Germinal center (tissue), 1 donor: Measurements from ENCODE around the gene SND1.

Source experiments
- DNase-seq: peaks from one replicate; pipeline ENCODE4 v3.0.0; 2012; ENCODE audit warnings: mixed read lengths, low spot score

SND1 gene

DNA sequence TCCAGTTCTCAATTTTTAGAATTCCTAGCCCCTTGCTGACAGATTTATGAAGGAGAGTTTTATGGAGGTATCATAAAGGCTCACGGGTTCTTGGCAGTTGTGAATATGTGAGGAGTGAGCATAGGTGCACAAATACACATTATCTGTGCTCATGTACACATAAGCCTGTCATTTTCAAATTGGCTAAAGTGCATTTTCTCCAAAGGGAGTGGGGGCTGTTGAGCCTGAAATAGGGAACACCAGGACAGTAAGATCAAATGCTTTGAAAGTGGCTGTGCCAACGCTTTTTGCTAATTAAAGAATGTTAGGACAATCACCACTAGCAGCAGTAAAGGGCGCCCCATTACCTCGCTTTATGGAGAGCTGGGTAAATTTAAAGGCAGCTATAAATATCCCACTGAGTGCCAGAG, 387.6 kb downstream of the SND1 start:
- DNase-seq, result no peak

DNA sequence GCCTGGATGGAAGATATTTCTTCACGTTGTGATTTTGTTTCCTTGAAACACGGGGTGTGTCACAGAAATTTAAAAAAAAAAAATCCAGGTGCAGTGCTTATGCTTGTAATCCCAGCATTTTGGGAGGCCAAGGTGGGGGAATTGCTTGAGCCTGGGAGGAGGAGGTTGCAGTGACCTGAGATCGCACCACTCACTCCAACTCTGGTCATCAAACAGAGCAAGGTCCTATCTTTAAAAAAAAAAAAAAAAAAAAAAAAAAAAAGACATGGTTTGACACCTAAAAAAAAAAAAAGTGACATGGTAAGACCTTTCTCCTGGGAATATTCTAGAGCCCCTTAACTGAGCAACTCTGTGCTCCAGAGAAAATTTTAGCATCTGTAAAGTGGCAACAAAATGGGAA, 388.2 kb downstream of the SND1 start:
- no peak for DNase-seq

DNA sequence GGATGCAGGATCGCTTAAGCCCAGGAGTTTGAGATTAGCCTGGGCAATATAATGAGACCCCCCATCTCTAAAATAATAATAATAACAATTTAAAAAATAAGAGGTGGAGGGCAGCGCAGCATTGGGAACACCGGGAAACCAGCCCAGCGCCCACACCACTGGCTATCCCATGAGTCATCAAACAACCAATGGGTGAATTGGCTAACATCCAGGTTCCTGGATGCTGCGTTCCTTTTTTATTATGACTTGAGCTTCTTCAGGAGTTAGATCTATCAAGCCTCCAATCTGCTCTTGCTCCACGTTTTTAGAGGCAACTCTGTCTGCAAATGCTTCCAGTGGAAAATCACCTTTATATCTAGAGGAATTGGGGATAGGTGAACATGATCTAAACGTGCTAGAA, 389.2 kb downstream of the SND1 start:
- DNase-seq, result no peak

DNA sequence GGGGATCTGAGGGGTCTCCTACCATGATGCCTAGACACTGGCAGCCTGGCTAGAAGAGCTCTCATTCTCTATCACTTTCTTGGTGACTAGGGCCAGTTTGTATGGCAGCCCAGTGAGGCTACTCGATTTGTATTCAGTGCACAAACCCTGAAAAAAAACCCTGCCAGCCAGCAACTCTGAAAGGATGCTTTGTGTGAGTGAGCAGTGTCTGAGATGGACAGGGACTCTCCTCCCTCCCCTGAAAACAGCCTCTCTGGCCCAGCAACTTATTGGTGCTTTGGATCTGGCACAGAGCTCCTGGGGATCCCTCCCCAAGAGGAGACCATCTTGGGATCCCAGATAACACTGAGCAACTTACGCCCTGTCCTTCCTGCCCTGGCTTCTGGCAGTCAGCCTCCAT, 390.0 kb downstream of the SND1 start:
- DNase-seq, result no peak

DNA sequence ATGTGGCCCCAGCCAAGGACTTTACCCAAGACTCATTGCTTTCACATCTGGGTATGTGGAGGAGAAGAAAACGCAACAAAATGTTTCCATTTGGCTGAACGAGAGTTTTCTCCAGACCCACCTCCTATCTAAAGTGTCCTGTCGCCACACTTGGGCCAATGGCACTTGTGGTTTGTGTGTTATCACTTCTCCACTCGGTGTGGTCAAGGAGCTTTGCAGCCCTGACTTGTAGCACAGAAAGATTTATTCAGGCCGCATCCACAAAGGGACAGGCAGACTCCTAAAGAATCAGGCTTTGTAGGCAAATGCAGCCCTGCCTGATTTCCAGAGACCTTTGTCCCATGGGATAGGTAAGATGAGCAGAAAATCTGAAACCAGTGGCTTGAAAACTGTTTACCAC, 392.1 kb downstream of the SND1 start:
- no peak for DNase-seq

DNA sequence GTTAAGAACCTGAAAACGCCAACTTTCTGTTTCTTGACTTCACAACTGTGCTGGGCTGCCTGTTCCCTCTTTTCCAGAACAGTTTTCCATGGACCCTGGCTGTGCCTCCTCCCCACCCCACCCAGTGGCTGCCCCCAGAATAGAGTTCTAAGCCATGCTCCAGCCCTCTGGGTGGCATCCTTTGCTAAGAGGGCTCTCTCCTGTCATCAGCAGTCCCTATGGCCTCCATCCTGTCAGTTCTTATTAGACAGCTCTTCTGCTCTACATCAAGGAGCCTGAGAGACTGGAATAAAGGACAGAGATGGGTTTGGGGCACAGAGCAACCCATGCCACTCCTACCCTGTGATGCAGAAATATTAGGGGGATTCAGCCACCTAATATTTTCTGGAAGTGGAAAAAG, 393.2 kb downstream of the SND1 start:
- no peak for DNase-seq

DNA sequence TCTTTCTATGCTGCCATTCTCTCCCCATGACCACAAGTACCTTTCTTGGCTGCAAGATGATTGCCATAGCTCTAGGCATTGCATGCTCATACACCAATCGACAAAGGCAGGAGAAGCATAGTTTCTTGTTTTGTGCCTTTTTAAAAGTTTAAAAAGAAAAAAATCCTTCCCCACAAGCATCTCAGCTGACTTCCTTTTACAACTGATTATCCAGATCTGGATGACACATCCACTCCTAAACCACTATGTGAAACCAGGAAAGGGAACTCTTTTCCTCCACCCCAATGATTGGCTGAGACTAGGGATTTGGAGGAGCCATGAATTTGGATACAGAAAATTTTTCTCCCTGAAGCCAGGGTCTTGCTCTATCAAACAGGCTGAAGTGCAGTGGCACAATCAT, 393.8 kb downstream of the SND1 start:
- no peak for DNase-seq

DNA sequence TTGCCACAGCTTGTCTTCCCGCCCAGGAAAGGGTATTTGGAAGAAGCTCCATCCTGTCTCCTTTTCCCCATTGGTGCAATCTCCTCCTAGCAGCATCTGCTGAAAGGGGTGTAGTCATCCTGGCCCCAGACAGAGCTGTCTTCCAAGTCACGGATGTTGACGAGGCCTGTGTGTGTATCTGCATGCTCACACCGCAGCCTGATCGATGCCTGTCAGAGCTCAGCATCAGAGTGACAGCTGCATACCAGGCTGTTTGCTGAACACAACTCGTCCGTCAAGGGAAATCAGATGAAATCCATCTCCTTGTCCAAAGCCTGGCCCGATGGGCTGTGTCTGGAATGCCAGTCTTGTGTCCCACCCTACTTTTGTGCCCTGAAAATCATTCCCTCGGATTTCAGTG, 400.4 kb downstream of the SND1 start:
- no peak for DNase-seq

DNA sequence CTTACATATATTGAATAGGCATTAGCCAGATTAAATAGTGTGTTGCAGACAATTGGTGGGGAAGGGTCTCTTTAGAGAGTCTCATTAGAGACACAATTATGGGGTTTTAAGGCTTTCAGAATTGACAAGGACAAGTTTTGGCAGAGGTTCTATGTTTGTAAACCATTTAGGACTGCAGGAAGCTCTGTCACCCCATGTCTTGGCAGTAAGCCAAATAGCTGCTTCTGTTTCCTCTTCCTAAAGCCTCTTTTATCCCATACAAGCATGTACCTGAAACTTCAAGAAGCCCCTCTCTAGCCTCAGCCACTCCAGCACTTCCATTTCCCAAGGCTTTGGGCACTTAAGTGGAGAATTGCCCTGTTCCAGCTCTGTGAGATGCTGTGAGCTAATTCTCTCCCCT, 401.0 kb downstream of the SND1 start:
- DNase-seq, result no peak

DNA sequence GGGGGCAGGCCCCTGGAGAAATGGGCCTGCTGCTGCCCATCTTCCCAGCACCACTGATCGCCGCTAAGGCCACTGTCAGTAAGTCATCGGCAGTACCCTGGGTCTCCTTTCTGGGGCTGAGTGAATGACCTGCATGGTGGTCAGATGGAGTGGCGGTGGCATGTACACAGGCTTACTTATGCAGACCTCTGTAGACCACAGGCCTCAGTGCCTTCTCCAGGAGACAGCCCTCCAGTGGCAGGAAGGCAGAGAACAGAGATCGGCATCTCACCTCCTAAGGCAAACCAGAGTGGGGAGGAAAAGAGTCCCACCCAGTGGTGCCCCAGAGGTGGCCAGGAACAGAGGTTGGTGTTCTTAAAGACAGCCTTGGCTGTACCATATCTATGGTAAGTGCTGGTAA, 402.0 kb downstream of the SND1 start:
- no peak for DNase-seq

DNA sequence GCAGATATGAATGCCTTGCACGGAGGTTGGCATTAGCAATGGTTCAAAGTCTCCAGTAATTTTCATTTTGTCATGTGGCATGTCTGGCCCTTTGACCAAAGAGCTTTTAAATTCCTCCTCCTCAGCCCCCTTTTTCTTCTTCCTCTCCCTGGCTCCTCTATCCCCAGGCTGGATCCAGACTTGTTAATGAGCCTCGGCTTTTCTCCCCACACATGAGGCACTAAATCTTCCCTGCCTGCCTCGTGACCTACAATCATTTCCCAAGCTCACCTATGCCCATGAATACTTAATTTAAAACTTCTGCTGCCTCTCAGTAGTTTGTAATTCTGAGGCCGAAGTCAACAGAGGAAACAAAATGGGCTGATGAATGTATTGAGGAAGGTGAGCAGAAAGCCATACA, 402.5 kb downstream of the SND1 start:
- no peak for DNase-seq

DNA sequence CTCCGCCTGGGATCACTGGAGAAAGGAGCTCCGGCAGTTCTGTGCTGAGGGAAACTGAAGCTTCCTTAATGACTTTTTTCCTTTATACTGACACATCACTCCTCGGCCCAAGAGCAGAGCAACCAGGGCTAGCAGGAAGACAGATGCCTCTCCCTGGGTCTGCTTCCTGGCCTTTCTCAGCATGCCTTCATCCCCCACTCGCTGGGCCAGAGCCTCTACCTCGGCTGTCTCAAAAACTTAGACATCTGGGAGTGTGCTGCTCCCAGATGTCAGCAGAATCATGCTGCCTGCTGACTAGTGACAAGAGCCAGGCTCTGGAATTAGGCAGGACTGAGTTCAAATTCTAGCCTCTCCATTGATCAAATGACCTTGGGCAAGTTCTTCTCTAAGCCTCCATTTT, 403.6 kb downstream of the SND1 start:
- DNase-seq, result no peak

DNA sequence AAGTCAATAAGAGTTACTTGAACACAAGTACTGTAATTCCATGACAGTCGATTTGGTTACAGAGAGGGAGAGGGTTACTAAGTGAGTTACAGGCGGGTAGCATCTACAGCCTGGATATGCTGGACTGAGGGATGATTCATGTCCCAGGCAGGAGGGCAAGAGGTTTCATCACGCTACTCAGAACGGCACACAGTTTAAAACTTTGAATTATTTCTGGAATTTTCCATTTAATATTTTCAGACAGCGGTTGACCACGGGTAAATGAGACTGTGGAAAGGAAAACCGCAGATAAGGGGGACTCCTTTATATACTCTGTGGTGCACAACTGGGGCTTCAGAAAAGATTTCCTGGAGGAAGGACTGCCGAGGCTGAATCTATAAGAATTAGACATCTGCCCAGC, 404.9 kb downstream of the SND1 start:
- no peak for DNase-seq

DNA sequence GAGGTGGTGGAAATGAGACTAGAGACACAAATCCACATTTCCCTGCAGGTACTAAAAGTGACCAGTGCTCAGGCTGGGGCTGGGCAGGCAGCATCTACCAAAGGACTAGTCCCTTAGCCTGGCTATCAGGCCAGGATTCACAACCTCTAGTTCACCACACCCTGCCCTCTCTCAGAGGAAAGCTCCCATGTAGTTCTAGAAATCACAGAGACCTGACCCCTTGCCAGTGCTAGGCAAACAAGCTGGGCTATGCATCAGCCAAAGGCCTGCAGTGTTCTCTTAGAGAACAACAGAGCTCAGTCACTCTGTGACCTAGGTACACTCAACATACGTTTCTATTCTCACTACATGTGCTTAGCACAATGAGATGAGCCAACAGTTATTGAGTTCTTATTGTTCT, 405.9 kb downstream of the SND1 start:
- no peak for DNase-seq

DNA sequence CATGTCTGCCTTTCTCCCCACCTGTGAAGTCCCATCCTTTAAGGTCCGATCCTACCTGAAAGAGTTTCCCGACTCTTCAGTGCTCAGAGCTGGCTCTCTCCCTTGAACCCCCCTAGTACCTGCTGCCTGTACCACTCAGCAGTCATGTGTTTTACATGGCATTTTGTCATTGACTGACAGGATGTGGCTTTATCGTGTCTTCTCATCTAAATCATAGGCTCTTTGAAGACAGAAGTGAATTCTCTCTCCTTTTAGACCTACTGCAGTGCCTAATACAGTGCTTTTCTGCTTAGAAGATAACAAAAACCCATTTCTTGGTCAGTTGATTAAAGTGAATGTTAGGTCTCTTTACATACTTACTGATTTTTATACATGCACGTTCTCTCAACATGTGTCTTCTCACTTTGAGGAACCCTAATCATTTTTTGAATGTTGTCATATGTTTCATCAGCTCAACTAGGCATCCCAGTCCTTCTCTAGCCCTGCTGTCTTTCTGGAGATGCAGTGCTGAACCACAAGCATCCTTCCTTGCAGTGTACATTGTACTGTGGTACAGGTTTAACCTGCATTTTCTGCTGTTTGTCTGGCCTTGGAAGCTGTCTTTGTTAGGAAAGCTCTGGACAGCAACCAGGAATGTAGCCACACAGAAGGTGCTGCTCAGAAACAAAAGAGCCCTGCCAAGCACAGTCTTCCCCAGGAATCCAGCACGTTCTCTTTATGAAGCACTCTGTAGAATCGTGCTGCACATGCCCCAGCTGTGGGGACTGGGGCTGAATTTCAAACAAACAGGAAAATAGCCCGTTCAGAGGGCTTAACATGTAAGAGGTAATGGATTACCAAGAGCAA, 407.4 kb downstream of the SND1 start:
- no peak for DNase-seq

DNA sequence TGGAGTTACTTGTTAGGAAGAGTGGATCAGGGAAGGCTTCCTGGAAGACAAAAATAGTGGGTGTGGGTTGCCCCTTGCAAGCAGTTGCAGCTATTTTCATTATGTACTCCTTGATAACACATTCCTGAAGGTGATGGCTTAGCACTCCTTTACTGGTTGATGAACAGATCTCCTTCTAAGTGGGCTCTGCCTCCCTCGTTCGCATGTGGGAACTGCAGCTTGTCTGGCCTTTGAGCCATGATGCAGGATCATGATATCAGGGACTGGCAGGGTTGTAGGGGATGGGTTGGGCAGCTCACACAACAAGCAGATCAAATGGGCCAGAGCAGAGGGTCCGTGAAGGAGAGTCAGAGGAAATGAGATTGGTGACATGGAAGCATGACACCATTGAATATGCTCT, 408.0 kb downstream of the SND1 start:
- DNase-seq, result no peak

DNA sequence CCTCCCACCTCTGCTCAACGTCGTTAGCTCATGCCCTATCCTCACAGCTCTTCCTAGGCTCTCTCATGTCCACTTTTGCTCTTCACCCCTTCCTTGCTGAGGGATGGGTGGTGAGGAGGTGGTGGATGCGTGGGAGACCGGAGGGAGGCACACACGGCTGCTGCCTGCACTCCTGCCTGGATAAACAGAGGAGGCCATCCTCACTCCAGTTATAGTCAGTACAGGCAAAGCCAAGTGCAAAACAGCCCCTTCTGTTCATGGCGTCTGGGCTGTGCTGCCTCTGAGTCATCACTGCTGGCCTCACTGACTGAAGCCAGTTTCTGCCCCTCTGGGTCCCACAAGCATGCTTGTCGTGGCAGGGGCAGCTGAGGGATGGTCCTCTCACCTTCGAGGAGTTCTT, 411.1 kb downstream of the SND1 start:
- DNase-seq, result no peak

DNA sequence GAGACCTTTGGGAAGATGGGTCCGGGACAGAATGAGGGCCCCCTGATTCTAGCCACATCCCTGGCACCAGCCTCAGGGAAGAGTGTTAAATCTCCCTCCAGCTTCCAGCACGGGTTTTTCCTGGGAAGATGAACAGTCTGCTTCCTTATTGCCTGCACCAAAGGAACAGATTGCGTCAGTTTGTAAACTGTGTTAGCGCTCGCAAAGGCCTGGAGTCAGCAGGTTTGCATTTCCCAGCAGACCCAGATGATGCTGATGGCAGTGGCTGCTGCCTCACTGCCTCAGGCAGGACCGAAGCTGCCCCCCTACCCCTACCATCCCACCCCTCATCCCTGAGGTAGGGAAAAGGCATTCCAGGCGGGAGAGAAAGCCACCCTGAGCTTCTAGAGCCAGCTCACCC, 413.9 kb downstream of the SND1 start:
- no peak for DNase-seq

DNA sequence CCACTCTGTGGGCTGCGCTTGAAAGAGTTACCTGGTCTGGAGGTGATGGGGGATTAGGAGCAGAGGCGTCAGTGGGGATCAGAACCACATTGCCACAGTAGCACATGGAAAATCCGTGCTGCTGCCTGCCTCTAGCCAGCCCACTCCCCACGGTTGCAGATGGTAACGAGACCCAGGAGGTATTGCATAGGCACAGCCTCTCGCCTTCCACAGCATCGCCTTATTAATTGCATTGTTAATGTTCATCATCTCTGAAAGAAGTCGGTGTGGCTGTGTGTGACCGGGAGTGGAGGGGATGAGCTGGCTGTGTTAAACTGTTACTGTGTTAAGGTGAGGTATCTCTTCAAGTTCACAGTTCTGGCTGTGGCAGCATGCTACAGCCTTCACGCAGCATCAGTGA, 414.4 kb downstream of the SND1 start:
- no peak for DNase-seq

DNA sequence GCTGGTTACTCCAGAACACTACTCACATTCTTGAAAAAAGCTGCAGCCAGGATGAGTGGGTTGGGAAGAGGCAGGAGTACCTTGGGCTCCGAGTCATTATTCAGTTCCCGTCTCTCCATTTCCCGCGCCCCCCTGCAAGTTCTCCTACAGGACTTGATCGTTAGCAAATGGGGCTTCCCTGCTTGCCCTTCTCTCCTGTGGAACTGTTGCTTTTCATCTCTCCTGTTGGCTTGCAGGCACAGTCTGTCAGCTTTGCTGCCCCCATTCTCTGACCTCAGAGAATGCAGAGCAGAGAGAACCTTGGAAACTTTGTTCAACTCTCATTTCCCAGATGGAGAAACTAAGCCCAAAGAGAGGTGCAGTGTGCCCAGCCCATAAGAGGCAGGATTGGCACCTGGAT, 414.9 kb downstream of the SND1 start:
- DNase-seq, result no peak

DNA sequence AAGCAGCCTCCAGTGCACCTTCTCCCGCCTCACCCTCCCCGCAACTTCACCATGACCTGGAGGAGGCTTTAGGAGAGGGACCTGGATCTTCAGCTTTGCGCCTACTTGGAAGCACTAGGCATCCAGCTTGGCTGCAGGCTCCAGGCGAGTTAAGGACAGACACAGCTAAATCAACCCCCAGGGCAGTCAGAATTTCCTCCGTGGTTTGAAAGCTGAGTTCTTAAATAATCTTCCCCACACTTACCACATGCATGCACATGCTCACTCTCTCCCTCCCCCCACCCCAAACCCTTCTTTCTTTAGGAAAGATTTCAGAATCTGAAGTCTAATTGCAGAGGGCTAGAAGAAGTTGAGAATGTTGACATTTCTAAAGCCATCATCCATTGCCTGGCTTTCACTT, 416.0 kb downstream of the SND1 start:
- no peak for DNase-seq

DNA sequence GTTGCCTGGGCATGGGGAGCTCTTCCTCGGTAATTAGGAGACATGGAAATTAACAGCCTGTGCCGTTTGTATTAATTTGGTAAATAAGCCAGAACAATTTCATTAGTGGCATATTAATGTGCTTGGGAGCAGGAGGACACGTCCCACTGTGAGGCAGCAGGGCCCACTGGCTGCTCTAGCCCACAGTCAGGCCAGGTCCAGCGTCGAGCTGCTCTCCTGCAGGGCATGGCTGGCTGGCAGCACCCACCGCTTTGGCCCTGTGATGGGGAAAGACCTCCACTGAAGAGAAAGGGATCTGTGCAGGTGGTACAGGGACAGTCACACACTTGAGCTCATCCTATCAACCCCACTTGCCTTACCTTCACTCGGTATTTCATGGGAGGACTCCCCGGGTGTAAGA, 416.8 kb downstream of the SND1 start:
- DNase-seq, result no peak

DNA sequence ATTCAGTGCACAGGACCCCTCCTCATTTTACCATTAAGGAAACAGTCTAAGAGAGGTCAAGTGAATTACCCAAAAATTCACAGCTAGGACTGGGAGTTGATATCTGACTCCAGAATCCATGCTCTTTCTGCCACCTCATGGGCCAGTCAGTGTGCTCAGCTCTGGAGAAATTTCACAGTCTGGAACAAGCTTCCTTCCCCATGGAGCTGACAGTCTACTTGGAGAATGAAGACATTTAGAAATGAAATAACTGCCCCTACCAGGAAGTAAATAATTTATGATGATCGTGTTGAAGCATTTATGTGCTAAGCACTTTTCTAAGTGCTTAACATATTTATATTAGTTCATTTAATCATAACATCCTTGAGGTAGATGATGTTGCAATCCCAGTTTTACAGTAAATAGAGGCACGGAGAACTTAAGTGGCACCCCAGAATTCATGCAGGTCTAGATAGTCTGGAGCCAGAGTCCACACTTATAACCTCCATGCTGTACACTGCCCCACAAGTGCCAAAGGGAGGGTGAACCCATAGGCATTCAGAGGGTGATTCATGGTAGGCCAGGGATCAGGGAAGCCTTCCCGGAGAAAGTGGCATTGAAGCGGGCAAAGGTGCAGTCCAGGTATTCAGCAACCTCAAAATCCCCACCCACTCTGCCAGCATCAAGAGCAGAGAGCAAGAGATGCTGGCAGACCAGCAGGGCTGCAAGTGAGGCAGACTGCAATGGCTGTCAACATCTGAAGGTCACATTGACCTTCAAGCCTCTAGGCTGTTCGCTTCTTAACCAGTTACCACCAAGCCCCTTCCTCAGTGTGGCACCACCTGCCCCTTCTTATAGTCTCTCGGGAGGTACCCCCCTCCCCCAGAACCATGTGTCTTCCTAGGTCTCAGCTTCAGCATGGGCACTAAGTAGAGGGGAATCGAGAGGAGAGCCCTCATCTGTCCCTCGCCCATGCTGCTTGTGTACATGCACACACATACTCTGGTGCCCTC, 417.7 kb downstream of the SND1 start:
- no peak for DNase-seq
